ENCODE measurements around the gene SLC5A2. TPM values are rescaled to one million over a fixed set of nuclear protein-coding genes. Genes with fewer than 3 reads are reported as not detected.
"Not testable (repeated sequence)": the region's sequence is repeated elsewhere in the genome, so short reads cannot be mapped to it uniquely, and the experiment has no call there.

SLC5A2 gene
- total RNA-seq, 1 donor from 2014 or later = 0.04 TPM

- TF ChIP-seq, protein P1, sequence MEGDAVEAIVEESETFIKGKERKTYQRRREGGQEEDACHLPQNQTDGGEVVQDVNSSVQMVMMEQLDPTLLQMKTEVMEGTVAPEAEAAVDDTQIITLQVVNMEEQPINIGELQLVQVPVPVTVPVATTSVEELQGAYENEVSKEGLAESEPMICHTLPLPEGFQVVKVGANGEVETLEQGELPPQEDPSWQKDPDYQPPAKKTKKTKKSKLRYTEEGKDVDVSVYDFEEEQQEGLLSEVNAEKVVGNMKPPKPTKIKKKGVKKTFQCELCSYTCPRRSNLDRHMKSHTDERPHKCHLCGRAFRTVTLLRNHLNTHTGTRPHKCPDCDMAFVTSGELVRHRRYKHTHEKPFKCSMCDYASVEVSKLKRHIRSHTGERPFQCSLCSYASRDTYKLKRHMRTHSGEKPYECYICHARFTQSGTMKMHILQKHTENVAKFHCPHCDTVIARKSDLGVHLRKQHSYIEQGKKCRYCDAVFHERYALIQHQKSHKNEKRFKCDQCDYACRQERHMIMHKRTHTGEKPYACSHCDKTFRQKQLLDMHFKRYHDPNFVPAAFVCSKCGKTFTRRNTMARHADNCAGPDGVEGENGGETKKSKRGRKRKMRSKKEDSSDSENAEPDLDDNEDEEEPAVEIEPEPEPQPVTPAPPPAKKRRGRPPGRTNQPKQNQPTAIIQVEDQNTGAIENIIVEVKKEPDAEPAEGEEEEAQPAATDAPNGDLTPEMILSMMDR (IDR thresholded peaks at IDR 0.05; ENCODE audit: insufficient read depth, low read length, poor library complexity, severe bottlenecking) = no peak
- no peak overlapping the region for H3K4me3 ChIP-seq (ENCODE audit: low read depth, low read length)
- H3K27me3 ChIP-seq (ENCODE audit: control insufficient read depth, insufficient read depth, low read length) = no peaks in the 10 kb centered on the region
- no peaks in the 10 kb centered on the region for H3K36me3 ChIP-seq (ENCODE audit: control insufficient read depth, insufficient read depth, low read length)
- DNase-seq (ENCODE audit: low read depth) = no peak
Measured at GRCh38 chr16:31513884-31514283, 31.0 kb downstream of the SLC5A2 start.

GRCh38 chr16:31517800-31518402 is 35.0 kb downstream of the SLC5A2 start:
- DNase-seq (ENCODE audit: low read depth) = no peak
- TF ChIP-seq, protein P1 (IDR thresholded peaks at IDR 0.05; ENCODE audit: insufficient read depth, low read length, poor library complexity, severe bottlenecking) = no peak
- Histone ChIP-seq H3K4me3 (ENCODE audit: low read depth, low read length) (no peak overlapping the region), H3K36me3 (ENCODE audit: control insufficient read depth, insufficient read depth, low read length) (no peaks in the 10 kb centered on the region), H3K27me3 (ENCODE audit: control insufficient read depth, insufficient read depth, low read length) (no peaks in the 10 kb centered on the region)

DNA sequence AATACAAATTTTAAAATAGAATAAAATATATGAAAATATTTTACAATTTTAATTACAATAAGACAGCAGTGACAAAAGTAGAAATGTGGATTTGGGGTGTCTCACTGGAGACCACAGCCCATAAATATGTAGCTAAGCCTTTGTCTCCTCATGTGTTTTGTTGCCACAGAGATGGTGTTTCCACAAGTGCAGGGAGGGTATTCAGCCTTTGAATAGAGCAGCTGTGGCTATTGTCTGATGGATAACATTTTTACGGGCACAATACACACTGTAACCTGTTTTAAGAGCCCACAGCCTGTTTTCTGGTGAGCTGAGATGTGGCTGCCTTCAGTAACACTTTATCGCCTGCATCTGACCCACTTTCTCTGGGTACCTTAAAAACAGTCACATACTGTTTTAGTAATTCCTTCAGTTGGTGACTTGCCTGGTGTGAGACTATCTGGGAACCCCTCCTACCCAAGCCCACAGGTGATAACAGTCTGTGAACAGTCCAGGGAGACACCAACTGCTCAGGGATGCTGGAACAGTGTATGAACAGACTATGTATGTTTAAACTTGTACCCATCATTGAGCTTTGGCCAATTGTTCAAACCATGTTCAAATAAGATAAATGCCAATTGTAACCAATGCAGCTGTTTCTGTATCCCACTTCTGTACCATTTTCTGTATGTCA is 37.0 kb downstream of the SLC5A2 start:
- Histone ChIP-seq H3K36me3 (ENCODE audit: control insufficient read depth, insufficient read depth, low read length) (no peaks in the 10 kb centered on the region), H3K27me3 (ENCODE audit: control insufficient read depth, insufficient read depth, low read length) (no peaks in the 10 kb centered on the region), H3K4me3 (ENCODE audit: low read depth, low read length) (no peak overlapping the region)
- DNase-seq (ENCODE audit: low read depth) = no peak
- TF ChIP-seq, protein P1 (IDR thresholded peaks at IDR 0.05; ENCODE audit: insufficient read depth, low read length, poor library complexity, severe bottlenecking) = no peak

- no peak for DNase-seq (ENCODE audit: low read depth)
- Histone ChIP-seq H3K4me3 (ENCODE audit: low read depth, low read length) (no peak overlapping the region), H3K36me3 (ENCODE audit: control insufficient read depth, insufficient read depth, low read length) (no peaks in the 10 kb centered on the region), H3K27me3 (ENCODE audit: control insufficient read depth, insufficient read depth, low read length) (no peaks in the 10 kb centered on the region)
- TF ChIP-seq, protein P1 (IDR thresholded peaks at IDR 0.05; ENCODE audit: insufficient read depth, low read length, poor library complexity, severe bottlenecking) = no peak
Measured at GRCh38 chr16:31521368-31521767, 38.4 kb downstream of the SLC5A2 start.

- TF ChIP-seq, protein P1 (IDR thresholded peaks at IDR 0.05; ENCODE audit: insufficient read depth, low read length, poor library complexity, severe bottlenecking) = no peak
- no peak overlapping the region for H3K4me3 ChIP-seq (ENCODE audit: low read depth, low read length)
- no peaks in the 10 kb centered on the region for H3K36me3 ChIP-seq (ENCODE audit: control insufficient read depth, insufficient read depth, low read length)
- DNase-seq (ENCODE audit: low read depth) = no peak
- H3K27me3 ChIP-seq (ENCODE audit: control insufficient read depth, insufficient read depth, low read length) = no peaks in the 10 kb centered on the region
Measured at GRCh38 chr16:31522071-31522470, 39.1 kb downstream of the SLC5A2 start.

- not testable (repeated sequence) for H3K4me3 ChIP-seq (ENCODE audit: low read depth, low read length); DNase-seq (ENCODE audit: low read depth); H3K36me3 ChIP-seq (ENCODE audit: control insufficient read depth, insufficient read depth, low read length)
- peaks cover 11% of the 10 kb centered on the region for H3K27me3 ChIP-seq (ENCODE audit: control insufficient read depth, insufficient read depth, low read length)
Measured at GRCh38 chr16:31523768-31524167, 40.8 kb downstream of the SLC5A2 start.
